MM.1S (cell line): ENCODE measurements around the gene RMI2.

Source experiments
- DNase-seq: peaks from one replicate; pipeline ENCODE4 v3.0.0-alpha.2; 2015
- H2AFZ ChIP-seq: fragments of 300-600 bp; sonication (generic); 2 replicates; pipeline ENCODE4 v1.6.0; 2016; ENCODE audit warnings: antibody characterized with exemption, low read length
- H3F3A ChIP-seq: fragments of 300-600 bp; sonication (generic); 2 replicates; pipeline ENCODE4 v1.6.1; 2016; ENCODE audit warnings: mild to moderate bottlenecking, antibody characterized with exemption, low read length, moderate library complexity, mixed read lengths; ENCODE audit not compliant: insufficient read depth
- H3K27ac ChIP-seq: fragments of 300-600 bp; sonication (generic); 2 replicates; pipeline ENCODE4 v1.5.1; 2016; ENCODE audit warnings: mild to moderate bottlenecking, low read length
- H3K27me3 ChIP-seq: fragments of 300-600 bp; sonication (generic); replicated peaks from 2 replicates; pipeline ENCODE4 v1.6.0; 2016; ENCODE audit warnings: low read length; ENCODE audit not compliant: insufficient read depth
- H3K36me3 ChIP-seq: fragments of 300-600 bp; sonication (generic); replicated peaks from 2 replicates; pipeline ENCODE4 v1.6.1; 2016; ENCODE audit warnings: mild to moderate bottlenecking, low read length, mixed read lengths; ENCODE audit not compliant: insufficient read depth
- H3K4me1 ChIP-seq: fragments of 300-600 bp; sonication (generic); 2 replicates; pipeline ENCODE4 v1.6.1; 2016; ENCODE audit warnings: low read length, mixed read lengths
- H3K4me2 ChIP-seq: fragments of 300-600 bp; sonication (generic); 2 replicates; pipeline ENCODE4 v1.6.0; 2016; ENCODE audit warnings: low read depth, low read length
- H3K4me3 ChIP-seq: fragments of 300-600 bp; sonication (generic); 2 replicates; pipeline ENCODE4 v1.5.1; 2016; ENCODE audit warnings: low read length, mixed read lengths
- H3K79me2 ChIP-seq: fragments of 300-600 bp; sonication (generic); 2 replicates; pipeline ENCODE4 v1.6.1; 2016; ENCODE audit warnings: mixed run types, low read length, mixed read lengths
- H3K9ac ChIP-seq: fragments of 300-600 bp; sonication (generic); 2 replicates; pipeline ENCODE4 v1.6.1; 2016; ENCODE audit warnings: low read length, mixed read lengths
- H3K9me2 ChIP-seq: fragments of 300-600 bp; sonication (generic); replicated peaks from 2 replicates; pipeline ENCODE4 v1.6.1; 2016; ENCODE audit warnings: mild to moderate bottlenecking, low read length, mixed read lengths; ENCODE audit not compliant: insufficient read depth
- H3K9me3 ChIP-seq: fragments of 300-600 bp; sonication (generic); replicated peaks from 2 replicates; pipeline ENCODE4 v1.6.1; 2016; ENCODE audit warnings: mild to moderate bottlenecking, low read length, mixed read lengths; ENCODE audit not compliant: insufficient read depth
- H4K20me1 ChIP-seq: fragments of 300-600 bp; sonication (generic); 2 replicates; pipeline ENCODE4 v1.6.1; 2016; ENCODE audit warnings: mild to moderate bottlenecking, low read length, moderate library complexity, mixed read lengths; ENCODE audit not compliant: insufficient read depth
- EZH2 ChIP-seq: fragments of 300-600 bp; sonication (generic); optimal IDR thresholded peaks from 2 replicates; pipeline ENCODE3; 2017; ENCODE audit warnings: low read depth, mild to moderate bottlenecking, antibody characterized with exemption, low read length, mixed read lengths
- EZH2phosphoT487 ChIP-seq: fragments of 300-600 bp; sonication (generic); IDR thresholded peaks from 2 replicates; pipeline ENCODE4 v1.6.1; 2018; ENCODE audit warnings: antibody characterized with exemption, low read length
- TF ChIP-seq, protein P1 (sequence below): fragments of 300-600 bp; sonication (generic); IDR thresholded peaks from 2 replicates; pipeline ENCODE4 v1.5.1; 2016; ENCODE audit warnings: antibody characterized with exemption, low read length, mixed read lengths

RMI2 gene

DNA sequence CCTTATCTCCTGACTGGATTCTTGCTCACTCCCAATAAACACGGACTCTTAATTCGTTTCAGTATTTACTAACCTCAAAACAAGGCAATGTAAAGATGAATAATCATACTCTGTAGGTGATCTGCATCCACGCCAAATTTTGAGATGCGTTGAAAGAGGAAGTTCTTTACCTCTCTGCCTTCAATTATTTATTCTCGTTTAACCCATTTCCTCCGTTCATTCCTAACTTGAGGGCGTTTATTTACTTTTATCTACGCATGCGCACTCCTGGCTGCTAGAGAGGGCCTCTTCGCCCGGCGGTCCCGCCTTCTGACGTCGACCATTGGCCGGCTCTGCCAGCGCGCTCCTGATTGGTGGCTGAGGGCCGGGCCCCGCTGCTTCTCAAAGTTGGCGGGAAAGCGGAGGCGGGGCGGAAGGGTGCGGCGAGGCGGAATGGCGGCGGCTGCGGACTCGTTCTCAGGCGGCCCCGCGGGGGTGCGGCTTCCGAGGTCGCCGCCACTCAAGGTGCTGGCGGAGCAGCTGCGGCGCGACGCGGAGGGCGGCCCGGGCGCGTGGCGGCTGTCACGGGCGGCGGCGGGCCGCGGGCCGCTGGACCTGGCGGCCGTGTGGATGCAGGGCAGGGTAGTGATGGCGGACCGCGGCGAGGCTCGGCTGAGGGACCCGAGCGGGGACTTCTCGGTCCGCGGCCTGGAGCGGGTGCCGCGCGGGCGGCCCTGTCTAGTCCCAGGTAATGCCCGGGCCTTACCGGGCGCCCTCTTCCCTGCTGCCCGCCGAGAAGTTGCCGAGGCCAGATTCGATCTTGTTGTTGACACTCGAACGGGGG, at the start of gene RMI2:
RMI2 (plus strand) TSS at position 420 of the 823 bp plus-strand sequence; CDS start at position 433, 13 bp downstream.
- peak within 1 kb of the TSS; percentile 65 for H3K4me3 ChIP-seq
- no peaks in the 10 kb centered on the region for H3K36me3 ChIP-seq
- H2AFZ ChIP-seq: peak within 1 kb of the TSS; percentile 66
- H4K20me1 ChIP-seq: no peaks in the 10 kb centered on the region
- H3K9me3 ChIP-seq: no peaks in the 10 kb centered on the region
- no peak within 1 kb of the TSS for H3K27ac ChIP-seq
- H3K9ac ChIP-seq: peak within 1 kb of the TSS; percentile 79
- no peaks in the 10 kb centered on the region; the same call in 1 of the 2 replicates for H3K4me1 ChIP-seq
- no peaks in the 10 kb centered on the region for H3F3A ChIP-seq
- no peaks in the 10 kb centered on the region for H3K27me3 ChIP-seq
- peaks cover 29% of the 10 kb centered on the region for H3K79me2 ChIP-seq
- H3K9me2 ChIP-seq: no peaks in the 10 kb centered on the region
- DNase-seq: peak; percentile 98
- no peak for TF ChIP-seq EZH2
- peak within 1 kb of the TSS; percentile 99 for H3K4me2 ChIP-seq

- no peak overlapping the region for H2AFZ ChIP-seq
- DNase-seq: no peak
- no peaks in the 10 kb centered on the region for H3K9me3 ChIP-seq
- no peak overlapping the region for H3K4me2 ChIP-seq
- TF ChIP-seq EZH2phosphoT487 (no peak), EZH2 (no peak)
- TF ChIP-seq, protein P1, sequence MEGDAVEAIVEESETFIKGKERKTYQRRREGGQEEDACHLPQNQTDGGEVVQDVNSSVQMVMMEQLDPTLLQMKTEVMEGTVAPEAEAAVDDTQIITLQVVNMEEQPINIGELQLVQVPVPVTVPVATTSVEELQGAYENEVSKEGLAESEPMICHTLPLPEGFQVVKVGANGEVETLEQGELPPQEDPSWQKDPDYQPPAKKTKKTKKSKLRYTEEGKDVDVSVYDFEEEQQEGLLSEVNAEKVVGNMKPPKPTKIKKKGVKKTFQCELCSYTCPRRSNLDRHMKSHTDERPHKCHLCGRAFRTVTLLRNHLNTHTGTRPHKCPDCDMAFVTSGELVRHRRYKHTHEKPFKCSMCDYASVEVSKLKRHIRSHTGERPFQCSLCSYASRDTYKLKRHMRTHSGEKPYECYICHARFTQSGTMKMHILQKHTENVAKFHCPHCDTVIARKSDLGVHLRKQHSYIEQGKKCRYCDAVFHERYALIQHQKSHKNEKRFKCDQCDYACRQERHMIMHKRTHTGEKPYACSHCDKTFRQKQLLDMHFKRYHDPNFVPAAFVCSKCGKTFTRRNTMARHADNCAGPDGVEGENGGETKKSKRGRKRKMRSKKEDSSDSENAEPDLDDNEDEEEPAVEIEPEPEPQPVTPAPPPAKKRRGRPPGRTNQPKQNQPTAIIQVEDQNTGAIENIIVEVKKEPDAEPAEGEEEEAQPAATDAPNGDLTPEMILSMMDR: no peak
- H3F3A ChIP-seq: peaks cover 4% of the 10 kb centered on the region; the same call in 1 of the 2 replicates
- H3K27ac ChIP-seq: no peak overlapping the region
- no peaks in the 10 kb centered on the region for H3K79me2 ChIP-seq
- H4K20me1 ChIP-seq: no peaks in the 10 kb centered on the region
- H3K27me3 ChIP-seq: peaks cover 45% of the 10 kb centered on the region
- H3K36me3 ChIP-seq: no peaks in the 10 kb centered on the region
- H3K9me2 ChIP-seq: no peaks in the 10 kb centered on the region
- peaks cover 13% of the 10 kb centered on the region for H3K4me1 ChIP-seq
- no peak overlapping the region for H3K9ac ChIP-seq
- H3K4me3 ChIP-seq: no peak overlapping the region
Observed at GRCh38 chr16:11295672-11296071, 49.6 kb upstream of the RMI2 start.

DNA sequence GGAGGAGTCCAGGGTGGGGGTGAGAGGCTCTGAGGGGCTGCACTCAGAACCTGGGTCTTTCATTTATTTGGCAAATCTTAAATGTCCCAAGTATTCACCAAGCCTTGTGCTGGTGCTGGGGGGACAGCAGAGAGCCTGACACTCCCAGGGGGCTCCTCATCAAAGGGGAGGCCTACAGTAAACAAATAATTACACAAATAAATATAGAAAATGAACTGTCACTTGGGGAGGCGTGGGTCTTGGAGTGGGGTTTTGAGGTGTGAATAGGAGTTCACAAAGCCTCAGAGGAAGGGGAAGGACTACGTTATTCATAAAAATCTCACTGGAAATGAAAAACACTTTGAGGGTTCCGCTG, 48.9 kb upstream of the RMI2 start:
- peaks cover 44% of the 10 kb centered on the region for H3K27me3 ChIP-seq
- no peak overlapping the region for H3K4me2 ChIP-seq
- peaks cover 4% of the 10 kb centered on the region; the same call in 1 of the 2 replicates for H3F3A ChIP-seq
- DNase-seq: no peak
- no peak overlapping the region for H3K27ac ChIP-seq
- no peak overlapping the region for H2AFZ ChIP-seq
- H3K9ac ChIP-seq: no peak overlapping the region
- H3K36me3 ChIP-seq: no peaks in the 10 kb centered on the region
- H4K20me1 ChIP-seq: no peaks in the 10 kb centered on the region
- no peaks in the 10 kb centered on the region for H3K79me2 ChIP-seq
- H3K9me2 ChIP-seq: no peaks in the 10 kb centered on the region
- H3K9me3 ChIP-seq: no peaks in the 10 kb centered on the region
- H3K4me3 ChIP-seq: no peak overlapping the region
- peaks cover 13% of the 10 kb centered on the region for H3K4me1 ChIP-seq
- TF ChIP-seq, protein P1: no peak
- TF ChIP-seq EZH2 (no peak), EZH2phosphoT487 (no peak)
